K562 (cell line): Measurements from ENCODE around the gene SPATC1L. TPM values are rescaled to one million over a fixed set of nuclear protein-coding genes. Genes with fewer than 3 reads are reported as not detected.

Experiments used
- polyA plus RNA-seq, 8 experiments: library from polyadenylated mRNA; depleted of rRNA in 4 of 8; stranded (reverse) in 5 of 8; unstranded in 3 of 8; fragments of >200 nt; fragmentation: Nextera tagmentation in 2 of 8; fragmentation: Illumina TruSeq in 1 of 8; extraction: Ambion mirVana in 2 of 8; extraction: Trizol in 1 of 8; gene quantifications; 2 replicates each; pipeline versions ENCODE4 v1.2.1 to v1.2.3, GENCODE V29; 2011 to 2014; ENCODE audit warnings: inconsistent platforms in 1 of 8, missing spikeins in 1 of 8
- total RNA-seq, 7 experiments: library from RNA; depleted of rRNA in 6 of 7; stranded (reverse); fragments of >200 nt in 6 of 7; fragmentation: Illumina TruSeq in 2 of 7; extraction: Trizol in 2 of 7; gene quantifications; 2 replicates each; pipeline versions ENCODE4 v1.2.1 to v1.2.3, GENCODE V29; 2011 to 2021; ENCODE audit warnings: low replicate concordance in 1 of 7

SPATC1L gene
- total and polyA plus RNA-seq, 9 of the 15 experiments (the other 6 are each of a cell fraction or from before 2014, with no cell fraction given) = 0.14 to 121 (median 34.0) TPM; not detected in 1

Other genes with a start within 250 kb of the SPATC1L start
Only the 7 nearest of the 8 such genes appear.
- gene COL6A2, start 86.3 kb downstream of the SPATC1L start, total RNA-seq (2014; rRNA removed) = 0.41 and 0.45 TPM in 2 replicates
- not detected in 2 replicates for gene COL6A2, start 86.3 kb downstream of the SPATC1L start, total RNA-seq (2014; rRNA removed; fragmentation: Illumina TruSeq; extraction: Trizol)
- gene COL6A2, start 86.3 kb downstream of the SPATC1L start, total RNA-seq (2015; rRNA removed; fragmentation: Illumina TruSeq; extraction: Trizol) = 0.07 and 0.11 TPM in 2 replicates
- gene COL6A2, start 86.3 kb downstream of the SPATC1L start, total RNA-seq (2021) = 1.1 and 1.3 TPM in 2 replicates
- 0.18 and 0.41 TPM in 2 replicates for gene COL6A2, start 86.3 kb downstream of the SPATC1L start, polyA plus RNA-seq (2011; rRNA removed)
- gene COL6A2, start 86.3 kb downstream of the SPATC1L start, polyA plus RNA-seq (2014; fragmentation: Illumina TruSeq; extraction: Trizol) = 0.07 and 0.17 TPM in 2 replicates
- not detected for gene COL6A2, start 86.3 kb downstream of the SPATC1L start, polyA plus RNA-seq (2014; fragmentation: Nextera tagmentation; extraction: Ambion mirVana)
- 0.29 and 0.47 TPM in 2 replicates for gene COL6A2, start 86.3 kb downstream of the SPATC1L start, polyA plus RNA-seq (2014; rRNA removed)
- gene FTCD, start 28.9 kb downstream of the SPATC1L start, total RNA-seq (2014; rRNA removed) = not detected in 2 replicates
- gene FTCD, start 28.9 kb downstream of the SPATC1L start, total RNA-seq (2014; rRNA removed; fragmentation: Illumina TruSeq; extraction: Trizol) = not detected in 2 replicates
- 0.08 and 0.25 TPM in 2 replicates for gene FTCD, start 28.9 kb downstream of the SPATC1L start, total RNA-seq (2015; rRNA removed; fragmentation: Illumina TruSeq; extraction: Trizol)
- 0.74 and 1.1 TPM in 2 replicates for gene FTCD, start 28.9 kb downstream of the SPATC1L start, total RNA-seq (2021)
- gene FTCD, start 28.9 kb downstream of the SPATC1L start, polyA plus RNA-seq (2011; rRNA removed) = 0.11 and 0.41 TPM in 2 replicates
- not detected in 2 replicates for gene FTCD, start 28.9 kb downstream of the SPATC1L start, polyA plus RNA-seq (2014; fragmentation: Illumina TruSeq; extraction: Trizol)
- not detected for gene FTCD, start 28.9 kb downstream of the SPATC1L start, polyA plus RNA-seq (2014; fragmentation: Nextera tagmentation; extraction: Ambion mirVana)
- 0.50 and 1.6 TPM in 2 replicates for gene FTCD, start 28.9 kb downstream of the SPATC1L start, polyA plus RNA-seq (2014; rRNA removed)
- 56.4 and 67.6 TPM in 2 replicates for gene LSS, start 44.3 kb upstream of the SPATC1L start, total RNA-seq (2014; rRNA removed)
- 10.6 and 15.1 TPM in 2 replicates for gene LSS, start 44.3 kb upstream of the SPATC1L start, total RNA-seq (2014; rRNA removed; fragmentation: Illumina TruSeq; extraction: Trizol)
- 29.6 and 29.8 TPM in 2 replicates for gene LSS, start 44.3 kb upstream of the SPATC1L start, total RNA-seq (2015; rRNA removed; fragmentation: Illumina TruSeq; extraction: Trizol)
- gene LSS, start 44.3 kb upstream of the SPATC1L start, total RNA-seq (2021) = 87.9 and 89.5 TPM in 2 replicates
- 81.3 and 221 TPM in 2 replicates for gene LSS, start 44.3 kb upstream of the SPATC1L start, polyA plus RNA-seq (2011; rRNA removed)
- gene LSS, start 44.3 kb upstream of the SPATC1L start, polyA plus RNA-seq (2014; fragmentation: Illumina TruSeq; extraction: Trizol) = 37.4 and 43.3 TPM in 2 replicates
- 1 to 10 TPM; 2.2 to 2.7 TPM for gene LSS, start 44.3 kb upstream of the SPATC1L start, polyA plus RNA-seq (2014; fragmentation: Nextera tagmentation; extraction: Ambion mirVana)
- gene LSS, start 44.3 kb upstream of the SPATC1L start, polyA plus RNA-seq (2014; rRNA removed) = 58.2 and 80.7 TPM in 2 replicates
- gene MCM3AP, start 101.2 kb upstream of the SPATC1L start, total RNA-seq (2014; rRNA removed) = 98.9 and 106 TPM in 2 replicates
- 69.2 and 73.1 TPM in 2 replicates for gene MCM3AP, start 101.2 kb upstream of the SPATC1L start, total RNA-seq (2014; rRNA removed; fragmentation: Illumina TruSeq; extraction: Trizol)
- gene MCM3AP, start 101.2 kb upstream of the SPATC1L start, total RNA-seq (2015; rRNA removed; fragmentation: Illumina TruSeq; extraction: Trizol) = 65.1 and 80.9 TPM in 2 replicates
- gene MCM3AP, start 101.2 kb upstream of the SPATC1L start, total RNA-seq (2021) = 154 and 179 TPM in 2 replicates
- 60.4 and 69.6 TPM in 2 replicates for gene MCM3AP, start 101.2 kb upstream of the SPATC1L start, polyA plus RNA-seq (2011; rRNA removed)
- gene MCM3AP, start 101.2 kb upstream of the SPATC1L start, polyA plus RNA-seq (2014; fragmentation: Illumina TruSeq; extraction: Trizol) = 65.9 and 75.9 TPM in 2 replicates
- gene MCM3AP, start 101.2 kb upstream of the SPATC1L start, polyA plus RNA-seq (2014; fragmentation: Nextera tagmentation; extraction: Ambion mirVana) = 1 to 10 TPM; 6.5 to 9.1 TPM
- 75.4 and 82.8 TPM in 2 replicates for gene MCM3AP, start 101.2 kb upstream of the SPATC1L start, polyA plus RNA-seq (2014; rRNA removed)
- gene YBEY, start 101.9 kb upstream of the SPATC1L start, total RNA-seq (2014; rRNA removed) = 10.7 and 12.4 TPM in 2 replicates
- 12.4 and 14.0 TPM in 2 replicates for gene YBEY, start 101.9 kb upstream of the SPATC1L start, total RNA-seq (2014; rRNA removed; fragmentation: Illumina TruSeq; extraction: Trizol)
- 14.3 and 15.6 TPM in 2 replicates for gene YBEY, start 101.9 kb upstream of the SPATC1L start, total RNA-seq (2015; rRNA removed; fragmentation: Illumina TruSeq; extraction: Trizol)
- 10.5 and 10.7 TPM in 2 replicates for gene YBEY, start 101.9 kb upstream of the SPATC1L start, total RNA-seq (2021)
- 9.9 and 15.9 TPM in 2 replicates for gene YBEY, start 101.9 kb upstream of the SPATC1L start, polyA plus RNA-seq (2011; rRNA removed)
- gene YBEY, start 101.9 kb upstream of the SPATC1L start, polyA plus RNA-seq (2014; fragmentation: Illumina TruSeq; extraction: Trizol) = 14.1 and 14.7 TPM in 2 replicates
- 1 to 10 TPM; 6.4 to 9.4 TPM for gene YBEY, start 101.9 kb upstream of the SPATC1L start, polyA plus RNA-seq (2014; fragmentation: Nextera tagmentation; extraction: Ambion mirVana)
- 28.0 and 39.6 TPM in 2 replicates for gene YBEY, start 101.9 kb upstream of the SPATC1L start, polyA plus RNA-seq (2014; rRNA removed)
- gene C21orf58, start 139.4 kb upstream of the SPATC1L start, total RNA-seq (2014; rRNA removed) = 20.1 and 22.4 TPM in 2 replicates
- gene C21orf58, start 139.4 kb upstream of the SPATC1L start, total RNA-seq (2014; rRNA removed; fragmentation: Illumina TruSeq; extraction: Trizol) = 4.5 and 6.0 TPM in 2 replicates
- gene C21orf58, start 139.4 kb upstream of the SPATC1L start, total RNA-seq (2015; rRNA removed; fragmentation: Illumina TruSeq; extraction: Trizol) = 13.5 and 14.2 TPM in 2 replicates
- gene C21orf58, start 139.4 kb upstream of the SPATC1L start, total RNA-seq (2021) = 29.1 and 30.5 TPM in 2 replicates
- 12.4 and 16.7 TPM in 2 replicates for gene C21orf58, start 139.4 kb upstream of the SPATC1L start, polyA plus RNA-seq (2011; rRNA removed)
- gene C21orf58, start 139.4 kb upstream of the SPATC1L start, polyA plus RNA-seq (2014; fragmentation: Illumina TruSeq; extraction: Trizol) = 10.6 and 16.1 TPM in 2 replicates
- 1 to 10 TPM; 1.2 to 1.9 TPM for gene C21orf58, start 139.4 kb upstream of the SPATC1L start, polyA plus RNA-seq (2014; fragmentation: Nextera tagmentation; extraction: Ambion mirVana)
- 27.9 and 30.0 TPM in 2 replicates for gene C21orf58, start 139.4 kb upstream of the SPATC1L start, polyA plus RNA-seq (2014; rRNA removed)
- gene PCNT, start 139.7 kb upstream of the SPATC1L start, total RNA-seq (2014; rRNA removed) = 31.3 and 36.8 TPM in 2 replicates
- gene PCNT, start 139.7 kb upstream of the SPATC1L start, total RNA-seq (2014; rRNA removed; fragmentation: Illumina TruSeq; extraction: Trizol) = 32.5 and 33.8 TPM in 2 replicates
- 29.7 and 30.9 TPM in 2 replicates for gene PCNT, start 139.7 kb upstream of the SPATC1L start, total RNA-seq (2015; rRNA removed; fragmentation: Illumina TruSeq; extraction: Trizol)
- 43.7 and 53.5 TPM in 2 replicates for gene PCNT, start 139.7 kb upstream of the SPATC1L start, total RNA-seq (2021)
- 23.9 and 27.8 TPM in 2 replicates for gene PCNT, start 139.7 kb upstream of the SPATC1L start, polyA plus RNA-seq (2011; rRNA removed)
- 32.1 and 34.5 TPM in 2 replicates for gene PCNT, start 139.7 kb upstream of the SPATC1L start, polyA plus RNA-seq (2014; fragmentation: Illumina TruSeq; extraction: Trizol)
- 10 to 100 TPM in 1 of 2 experiments, 1 to 10 TPM in 1; 9.1 to 16.4 TPM for gene PCNT, start 139.7 kb upstream of the SPATC1L start, polyA plus RNA-seq (2014; fragmentation: Nextera tagmentation; extraction: Ambion mirVana)
- gene PCNT, start 139.7 kb upstream of the SPATC1L start, polyA plus RNA-seq (2014; rRNA removed) = 35.9 and 41.2 TPM in 2 replicates